SK-N-MC (cell line): ENCODE data around the gene SBNO1.

ENCODE experiments used
- DNase-seq: peaks from one replicate; pipeline ENCODE4 v3.0.0-alpha.2; 2011; ENCODE audit warnings: low read depth, low spot score
- H3K27ac ChIP-seq: fragments of 200-600 bp; sonication (generic); 2 replicates; pipeline ENCODE4 v1.5.1; 2016; ENCODE audit warnings: mixed run types
- H3K36me3 ChIP-seq: fragments of 200-600 bp; sonication (generic); 2 replicates; pipeline ENCODE4 v1.6.1; 2017; ENCODE audit warnings: antibody characterized with exemption, low read length, mixed read lengths; ENCODE audit not compliant: insufficient read depth
- H3K4me3 ChIP-seq: fragments of 200-600 bp; sonication (generic); 2 replicates; pipeline ENCODE4 v1.5.1; 2016
- H3K9ac ChIP-seq: fragments of 200-600 bp; sonication (generic); 2 replicates; pipeline ENCODE4 v1.8.0; 2017; ENCODE audit warnings: mixed run types, mixed read lengths; ENCODE audit not compliant: insufficient read length
- H3K9me3 ChIP-seq: fragments of 200-600 bp; sonication (generic); 2 replicates; pipeline ENCODE4 v1.6.1; 2017; ENCODE audit warnings: low read depth, mild to moderate bottlenecking, antibody characterized with exemption, low read length, moderate library complexity, mixed read lengths
- EZH2 ChIP-seq: fragments of 200-600 bp; sonication (generic); IDR thresholded peaks from one replicate; pipeline ENCODE4 v1.6.1; 2017; ENCODE audit warnings: antibody characterized with exemption
- FOXP2 ChIP-seq: optimal IDR thresholded peaks from 2 replicates; pipeline ENCODE3; 2011; ENCODE audit warnings: mild to moderate bottlenecking, moderate library complexity; ENCODE audit not compliant: insufficient read depth; ENCODE audit errors: extremely low read length, control extremely low read depth
- POLR2AphosphoS5 ChIP-seq: IDR thresholded peaks from 2 replicates; pipeline ENCODE4 v1.6.1; 2012; ENCODE audit warnings: mild to moderate bottlenecking, low read depth, low read length, borderline replicate concordance

SBNO1 gene

DNA sequence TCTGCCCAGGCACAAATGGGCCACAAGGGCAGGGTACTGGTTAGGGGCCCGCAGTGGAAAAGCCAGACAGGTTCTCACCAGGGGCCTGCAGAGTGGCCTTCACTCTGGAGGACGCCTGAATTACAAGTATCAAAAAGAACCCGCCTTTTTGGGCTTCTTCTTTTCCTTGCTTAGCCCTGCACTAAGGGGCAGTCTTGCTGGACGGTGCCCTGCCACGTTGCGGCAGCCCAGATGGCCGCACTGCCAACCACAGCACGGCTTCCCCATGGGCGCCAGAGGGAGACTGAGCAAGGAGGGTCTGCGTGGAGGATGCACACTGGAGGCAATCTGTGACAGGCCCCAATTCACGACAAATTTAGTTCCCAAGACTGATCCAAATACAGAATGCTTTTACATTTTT lies 74.7 kb downstream of the SBNO1 start:
- peak overlapping the region; percentile 44; the same call in 1 of the 2 replicates for H3K27ac ChIP-seq
- H3K9me3 ChIP-seq, result no peaks in the 10 kb centered on the region
- H3K9ac ChIP-seq, result no peak overlapping the region
- no peak for DNase-seq
- no peak overlapping the region for H3K4me3 ChIP-seq
- no peak for TF ChIP-seq EZH2
- no peak for TF ChIP-seq FOXP2
- TF ChIP-seq POLR2AphosphoS5, result no peak
- H3K36me3 ChIP-seq, result peaks cover 21% of the 10 kb centered on the region

DNA sequence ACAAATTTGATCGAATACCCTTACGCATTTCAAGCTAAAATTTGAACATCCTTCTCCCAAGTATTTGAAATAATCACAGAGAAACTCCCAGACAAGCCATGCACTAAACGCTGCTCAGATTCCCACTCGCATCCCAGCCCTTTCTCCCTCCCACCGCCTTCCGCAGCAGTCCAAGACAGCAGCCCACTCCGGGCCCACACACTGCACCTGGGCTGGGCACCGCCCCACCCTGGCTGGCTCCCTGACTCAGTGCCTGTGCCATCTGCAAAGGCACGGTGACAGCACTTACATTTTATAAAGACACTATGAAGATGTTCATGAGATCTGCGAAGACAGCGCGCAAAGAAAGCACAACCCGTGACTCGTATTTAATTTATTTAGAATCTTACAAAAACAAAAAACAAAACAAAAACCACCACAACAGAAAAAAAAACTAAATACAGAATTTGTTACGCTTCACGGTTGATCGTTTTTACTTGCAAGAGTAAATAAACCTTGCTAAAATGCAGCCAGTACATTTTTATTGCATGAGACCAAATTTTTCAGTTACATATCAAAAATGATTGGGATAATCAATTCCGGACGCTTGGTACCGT lies 75.8 kb downstream of the SBNO1 start:
- H3K27ac ChIP-seq, result peak overlapping the region; percentile 44; the same call in 1 of the 2 replicates
- TF ChIP-seq EZH2, result no peak
- no peak for TF ChIP-seq FOXP2
- TF ChIP-seq POLR2AphosphoS5, result no peak
- H3K9ac ChIP-seq, result no peak overlapping the region
- peaks cover 13% of the 10 kb centered on the region; the same call in 1 of the 2 replicates for H3K36me3 ChIP-seq
- no peak for DNase-seq
- H3K9me3 ChIP-seq, result no peaks in the 10 kb centered on the region
- no peak overlapping the region for H3K4me3 ChIP-seq

DNA sequence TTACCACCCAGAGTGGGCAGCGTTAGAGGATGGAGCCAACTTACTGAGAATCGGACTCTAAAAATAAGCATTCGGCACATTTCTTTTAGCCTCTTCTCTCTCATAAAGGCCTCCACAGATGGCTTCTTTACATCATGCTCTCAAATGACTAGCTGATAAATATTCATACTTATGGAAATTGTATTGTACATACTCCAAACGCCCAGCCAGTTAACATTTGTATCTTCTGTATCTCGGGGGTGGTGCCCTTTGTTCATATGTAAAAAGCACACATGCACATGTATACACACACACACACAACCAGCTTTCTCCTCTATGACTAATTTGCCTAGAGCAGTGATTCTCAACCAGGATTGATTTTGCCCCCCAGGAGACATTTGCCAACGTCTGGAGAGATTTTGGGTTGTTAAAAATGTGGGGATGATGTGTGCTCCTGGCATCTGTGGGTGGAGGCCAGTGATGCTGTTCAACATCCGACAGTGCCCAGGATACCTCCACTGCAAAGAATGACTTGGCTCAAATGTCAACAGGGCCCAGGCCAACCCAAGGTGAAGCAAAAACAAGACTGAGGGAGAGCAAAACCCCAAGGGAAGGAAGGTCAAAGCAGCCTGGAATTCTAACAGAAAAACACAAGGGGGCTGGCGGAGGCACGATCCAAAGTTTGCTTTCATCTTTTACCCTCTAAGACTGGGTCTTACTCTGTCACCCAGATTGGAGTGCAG lies 77.8 kb downstream of the SBNO1 start:
- Histone ChIP-seq H3K9me3 (no peaks in the 10 kb centered on the region), H3K27ac (peak overlapping the region; percentile 10; the same call in 1 of the 2 replicates), H3K9ac (peak overlapping the region; percentile 41), H3K4me3 (no peak overlapping the region), H3K36me3 (no peaks in the 10 kb centered on the region; the same call in 1 of the 2 replicates)
- DNase-seq, result peak; percentile 26
- TF ChIP-seq EZH2, result no peak

DNA sequence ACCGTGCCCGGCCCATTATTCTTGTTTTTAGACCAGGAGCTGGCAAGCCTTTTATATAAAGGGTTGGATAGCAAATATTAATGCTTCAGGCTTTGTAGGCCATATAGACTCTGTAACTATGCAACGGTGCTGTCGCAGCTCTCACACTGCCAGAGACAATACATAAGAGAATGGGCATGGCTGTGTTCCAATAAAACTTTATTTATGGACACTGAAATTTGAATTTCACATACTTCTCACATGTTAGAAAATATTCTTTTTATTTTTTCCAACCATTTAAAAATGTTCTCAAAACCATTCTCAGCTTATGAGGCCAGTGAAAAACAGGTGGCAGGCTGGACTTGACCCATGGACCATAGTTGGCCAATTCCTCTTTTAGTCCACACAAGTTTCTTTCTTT lies 80.0 kb downstream of the SBNO1 start:
- no peaks in the 10 kb centered on the region; the same call in 1 of the 2 replicates for H3K36me3 ChIP-seq
- no peak overlapping the region for H3K27ac ChIP-seq
- H3K9ac ChIP-seq, result no peak overlapping the region
- no peak for DNase-seq
- no peaks in the 10 kb centered on the region for H3K9me3 ChIP-seq
- no peak overlapping the region for H3K4me3 ChIP-seq
- no peak for TF ChIP-seq EZH2
- no peak for TF ChIP-seq FOXP2
- TF ChIP-seq POLR2AphosphoS5, result no peak

DNA sequence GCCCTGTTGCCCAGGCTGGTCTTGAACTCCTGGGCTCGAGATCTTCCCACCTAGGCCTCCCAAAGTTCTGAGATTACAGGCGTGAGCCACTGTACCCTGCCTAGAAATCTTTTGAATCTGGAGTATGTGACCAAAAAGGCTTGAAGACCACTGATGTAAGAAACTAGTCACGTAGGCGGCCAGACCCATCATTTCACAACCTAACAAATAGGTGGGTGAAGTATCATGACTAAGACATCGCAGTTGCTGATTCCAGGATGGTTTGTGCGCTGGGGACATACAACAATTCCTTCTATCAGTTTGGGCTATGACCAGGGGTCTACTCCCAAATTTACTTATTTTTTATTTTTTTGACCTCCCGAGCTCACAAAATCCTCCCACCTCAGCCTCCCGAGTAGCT lies 81.2 kb downstream of the SBNO1 start:
- Histone ChIP-seq H3K9me3 (no peaks in the 10 kb centered on the region), H3K27ac (no peak overlapping the region), H3K9ac (no peak overlapping the region), H3K36me3 (no peaks in the 10 kb centered on the region), H3K4me3 (no peak overlapping the region)
- DNase-seq, result no peak
- TF ChIP-seq POLR2AphosphoS5 (no peak), EZH2 (no peak), FOXP2 (no peak)

DNA sequence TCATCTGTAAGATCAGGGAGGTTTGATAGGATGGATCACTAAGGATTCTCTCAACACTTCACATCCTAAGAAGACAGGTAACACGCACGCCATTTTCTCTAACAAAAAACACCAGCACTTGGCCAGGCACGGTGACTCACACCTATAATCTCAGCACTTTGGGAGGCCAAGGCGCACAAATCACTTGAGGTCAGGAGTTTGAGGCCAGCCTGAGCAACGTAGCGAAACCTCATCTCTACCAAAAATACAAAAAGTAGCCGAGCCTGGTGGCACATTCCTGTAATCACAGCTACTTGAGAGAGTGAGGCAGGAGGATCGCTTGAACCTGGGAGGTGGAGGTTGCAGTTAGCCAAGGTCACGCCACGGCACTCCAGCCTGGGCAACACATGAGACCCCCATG lies 82.5 kb downstream of the SBNO1 start:
- no peak overlapping the region for H3K9ac ChIP-seq
- H3K27ac ChIP-seq, result no peak overlapping the region
- H3K4me3 ChIP-seq, result no peak overlapping the region
- no peaks in the 10 kb centered on the region for H3K36me3 ChIP-seq
- DNase-seq, result no peak
- TF ChIP-seq POLR2AphosphoS5 (no peak), FOXP2 (no peak), EZH2 (no peak)
- no peaks in the 10 kb centered on the region for H3K9me3 ChIP-seq

DNA sequence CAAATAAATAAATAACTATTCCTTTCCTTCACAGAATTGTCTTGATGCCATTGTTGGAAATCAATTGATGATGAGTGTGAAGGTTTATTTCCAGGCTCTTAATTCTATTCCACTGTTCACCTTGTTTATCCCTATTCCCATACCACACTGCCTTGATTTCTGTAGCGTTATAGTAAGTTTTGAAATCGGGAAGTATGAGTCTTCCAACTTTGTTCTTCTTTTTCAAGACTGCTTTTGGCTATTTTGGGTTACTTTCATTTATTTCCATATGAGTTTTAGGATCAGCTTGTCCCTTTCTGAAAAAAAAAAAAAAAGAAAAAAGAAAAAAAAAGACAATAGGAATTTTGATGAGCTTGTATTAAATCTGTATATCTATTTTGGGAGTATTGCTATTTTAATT lies 83.7 kb downstream of the SBNO1 start:
- Histone ChIP-seq H3K36me3 (no peaks in the 10 kb centered on the region), H3K4me3 (no peak overlapping the region), H3K27ac (no peak overlapping the region), H3K9me3 (no peaks in the 10 kb centered on the region), H3K9ac (no peak overlapping the region)
- TF ChIP-seq EZH2 (no peak), FOXP2 (no peak), POLR2AphosphoS5 (no peak)
- no peak for DNase-seq

DNA sequence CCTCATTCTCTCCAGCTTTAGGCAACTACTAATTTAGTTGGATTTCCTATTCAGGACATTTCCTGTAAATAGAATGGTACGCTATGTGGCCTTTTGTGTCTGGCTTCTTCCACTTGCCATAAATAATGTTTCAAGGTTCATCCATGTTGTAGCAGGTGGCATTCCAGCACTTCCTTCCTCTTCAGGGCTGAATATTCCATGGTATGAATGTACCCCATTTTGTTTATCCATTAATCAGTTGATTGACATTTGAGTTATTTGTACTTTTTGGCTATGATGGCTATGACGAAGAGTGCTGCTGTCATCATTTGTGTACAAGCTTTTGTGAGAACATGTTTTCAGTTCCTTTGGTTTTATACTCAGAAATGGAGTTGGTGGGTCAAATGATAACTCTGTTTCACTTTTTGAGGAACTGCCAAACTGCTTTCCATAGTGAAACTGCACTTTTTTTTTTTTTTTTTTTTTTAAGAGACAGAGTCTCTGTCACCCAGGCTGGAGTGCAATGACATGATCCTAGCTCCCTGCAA lies 86.5 kb downstream of the SBNO1 start:
- Histone ChIP-seq H3K9me3 (no peaks in the 10 kb centered on the region), H3K4me3 (no peak overlapping the region), H3K9ac (no peak overlapping the region), H3K27ac (no peak overlapping the region), H3K36me3 (no peaks in the 10 kb centered on the region)
- TF ChIP-seq FOXP2 (no peak), EZH2 (no peak), POLR2AphosphoS5 (no peak)
- DNase-seq, result no peak

DNA sequence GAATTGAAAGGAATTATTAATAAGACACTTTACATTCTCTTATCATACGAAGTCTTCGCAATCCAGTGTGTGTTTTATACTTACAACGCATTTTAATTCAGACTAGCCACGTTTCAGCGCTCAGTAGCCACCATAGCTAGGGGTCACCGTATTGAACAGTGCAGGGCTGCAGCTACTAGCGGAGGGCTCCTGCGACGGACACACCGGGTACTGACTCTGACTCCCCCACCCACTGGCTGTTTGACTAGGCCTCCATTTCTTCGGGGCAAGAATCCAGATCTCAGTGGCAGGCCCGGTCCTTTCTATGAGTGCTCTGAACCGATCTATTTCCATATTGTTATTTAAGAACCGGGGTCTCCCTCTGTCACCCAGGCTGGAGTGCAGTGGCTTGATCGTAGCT lies 91.5 kb downstream of the SBNO1 start:
- H3K27ac ChIP-seq, result no peak overlapping the region

More for the DNA sequence above, 91.5 kb downstream of the SBNO1 start:
- no peak for DNase-seq
- Histone ChIP-seq H3K9me3 (no peaks in the 10 kb centered on the region), H3K36me3 (no peaks in the 10 kb centered on the region), H3K4me3 (no peak overlapping the region), H3K9ac (no peak overlapping the region)
- no peak for TF ChIP-seq FOXP2
- TF ChIP-seq EZH2, result no peak
- TF ChIP-seq POLR2AphosphoS5, result no peak
